Measurements from ENCODE around the gene PAM16.

PAM16 gene

GRCh38 chr16:4383591-4384444, 32.7 kb upstream of the PAM16 start:
- no peak for DNase-seq

DNA sequence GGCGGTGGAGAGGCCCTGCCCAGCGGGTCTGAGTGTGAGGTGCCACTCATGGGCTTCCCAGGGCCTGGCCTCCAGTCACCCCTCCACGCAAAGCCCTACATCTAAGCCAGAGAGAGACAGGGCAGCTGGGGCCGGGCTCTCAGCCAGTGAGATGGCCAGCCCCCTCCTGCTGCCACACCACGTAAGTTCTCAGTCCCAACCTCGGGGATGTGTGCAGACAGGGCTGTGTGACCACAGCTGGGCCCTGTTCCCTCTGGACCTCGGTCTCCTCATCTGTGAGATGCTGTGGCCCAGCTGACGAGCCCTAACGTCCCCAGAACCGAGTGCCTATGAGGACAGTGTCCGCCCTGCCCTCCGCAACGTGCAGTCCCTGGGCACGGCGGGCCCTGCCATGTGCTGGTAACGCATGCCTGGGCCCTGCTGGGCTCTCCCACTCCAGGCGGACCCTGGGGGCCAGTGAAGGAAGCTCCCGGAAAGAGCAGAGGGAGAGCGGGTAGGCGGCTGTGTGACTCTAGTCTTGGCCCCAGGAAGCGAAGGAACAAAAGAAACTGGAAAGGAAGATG, 31.8 kb upstream of the PAM16 start:
- DNase-seq, result no peak

DNA sequence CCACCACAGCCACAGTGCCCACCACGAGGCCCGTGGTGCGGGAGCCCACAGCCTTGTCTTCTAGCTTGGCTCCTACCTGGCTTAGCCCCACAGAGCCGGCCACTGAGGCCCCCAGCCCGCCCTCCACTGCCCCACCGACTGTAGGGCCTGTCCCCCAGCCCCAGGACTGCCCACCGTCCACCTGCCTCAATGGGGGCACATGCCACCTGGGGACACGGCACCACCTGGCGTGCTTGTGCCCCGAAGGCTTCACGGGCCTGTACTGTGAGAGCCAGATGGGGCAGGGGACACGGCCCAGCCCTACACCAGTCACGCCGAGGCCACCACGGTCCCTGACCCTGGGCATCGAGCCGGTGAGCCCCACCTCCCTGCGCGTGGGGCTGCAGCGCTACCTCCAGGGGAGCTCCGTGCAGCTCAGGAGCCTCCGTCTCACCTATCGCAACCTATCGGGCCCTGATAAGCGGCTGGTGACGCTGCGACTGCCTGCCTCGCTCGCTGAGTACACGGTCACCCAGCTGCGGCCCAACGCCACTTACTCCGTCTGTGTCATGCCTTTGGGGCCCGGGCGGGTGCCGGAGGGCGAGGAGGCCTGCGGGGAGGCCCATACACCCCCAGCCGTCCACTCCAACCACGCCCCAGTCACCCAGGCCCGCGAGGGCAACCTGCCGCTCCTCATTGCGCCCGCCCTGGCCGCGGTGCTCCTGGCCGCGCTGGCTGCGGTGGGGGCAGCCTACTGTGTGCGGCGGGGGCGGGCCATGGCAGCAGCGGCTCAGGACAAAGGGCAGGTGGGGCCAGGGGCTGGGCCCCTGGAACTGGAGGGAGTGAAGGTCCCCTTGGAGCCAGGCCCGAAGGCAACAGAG, 31.0 kb upstream of the PAM16 start:
- DNase-seq, result no peak

DNA sequence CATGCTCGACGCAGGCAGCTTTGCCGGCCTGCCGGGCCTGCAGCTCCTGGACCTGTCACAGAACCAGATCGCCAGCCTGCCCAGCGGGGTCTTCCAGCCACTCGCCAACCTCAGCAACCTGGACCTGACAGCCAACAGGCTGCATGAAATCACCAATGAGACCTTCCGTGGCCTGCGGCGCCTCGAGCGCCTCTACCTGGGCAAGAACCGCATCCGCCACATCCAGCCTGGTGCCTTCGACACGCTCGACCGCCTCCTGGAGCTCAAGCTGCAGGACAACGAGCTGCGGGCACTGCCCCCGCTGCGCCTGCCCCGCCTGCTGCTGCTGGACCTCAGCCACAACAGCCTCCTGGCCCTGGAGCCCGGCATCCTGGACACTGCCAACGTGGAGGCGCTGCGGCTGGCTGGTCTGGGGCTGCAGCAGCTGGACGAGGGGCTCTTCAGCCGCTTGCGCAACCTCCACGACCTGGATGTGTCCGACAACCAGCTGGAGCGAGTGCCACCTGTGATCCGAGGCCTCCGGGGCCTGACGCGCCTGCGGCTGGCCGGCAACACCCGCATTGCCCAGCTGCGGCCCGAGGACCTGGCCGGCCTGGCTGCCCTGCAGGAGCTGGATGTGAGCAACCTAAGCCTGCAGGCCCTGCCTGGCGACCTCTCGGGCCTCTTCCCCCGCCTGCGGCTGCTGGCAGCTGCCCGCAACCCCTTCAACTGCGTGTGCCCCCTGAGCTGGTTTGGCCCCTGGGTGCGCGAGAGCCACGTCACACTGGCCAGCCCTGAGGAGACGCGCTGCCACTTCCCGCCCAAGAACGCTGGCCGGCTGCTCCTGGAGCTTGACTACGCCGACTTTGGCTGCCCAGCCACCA, 30.2 kb upstream of the PAM16 start:
- no peak for DNase-seq

DNA sequence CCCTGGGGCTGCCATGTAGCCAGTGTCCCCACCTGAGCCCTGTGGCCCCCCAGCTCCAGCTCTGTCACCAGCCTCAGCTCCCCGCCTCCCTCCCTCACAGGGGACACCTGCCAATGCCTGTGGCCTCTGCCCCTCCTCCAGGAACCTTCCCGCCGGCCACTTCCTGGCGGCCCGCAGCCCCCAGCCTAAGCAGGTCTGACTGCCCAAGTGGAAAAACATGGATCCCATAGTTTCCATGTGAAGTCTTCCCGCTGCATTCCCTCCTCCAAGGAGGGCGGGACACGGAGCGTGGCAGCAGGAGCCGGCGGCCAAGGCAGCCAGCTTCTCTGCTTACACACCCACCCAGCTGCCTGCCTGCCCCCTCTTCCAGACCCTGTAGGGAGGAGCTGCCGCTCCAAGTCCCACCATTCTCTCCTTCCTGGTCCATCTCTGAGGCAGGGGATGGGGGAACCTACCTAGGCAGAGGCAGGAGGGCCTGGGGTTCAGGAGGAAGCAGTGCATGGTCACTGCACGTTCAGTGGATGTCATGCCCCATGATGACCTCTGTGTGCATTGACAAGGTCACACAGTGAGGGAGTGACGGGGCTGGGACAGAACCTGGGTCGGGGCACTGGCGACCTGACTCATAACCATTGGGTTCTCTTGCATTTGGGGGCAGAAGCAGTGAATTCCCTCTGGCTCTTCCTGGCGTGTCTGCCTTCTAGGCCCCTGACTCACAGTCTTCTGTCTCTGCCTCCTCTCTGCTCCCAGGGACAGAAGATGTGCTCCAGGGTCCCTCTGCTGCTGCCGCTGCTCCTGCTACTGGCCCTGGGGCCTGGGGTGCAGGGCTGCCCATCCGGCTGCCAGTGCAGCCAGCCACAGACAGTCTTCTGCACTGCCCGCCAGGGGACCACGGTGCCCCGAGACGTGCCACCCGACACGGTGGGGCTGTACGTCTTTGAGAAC, 29.3 kb upstream of the PAM16 start:
- DNase-seq, result no peak

DNA sequence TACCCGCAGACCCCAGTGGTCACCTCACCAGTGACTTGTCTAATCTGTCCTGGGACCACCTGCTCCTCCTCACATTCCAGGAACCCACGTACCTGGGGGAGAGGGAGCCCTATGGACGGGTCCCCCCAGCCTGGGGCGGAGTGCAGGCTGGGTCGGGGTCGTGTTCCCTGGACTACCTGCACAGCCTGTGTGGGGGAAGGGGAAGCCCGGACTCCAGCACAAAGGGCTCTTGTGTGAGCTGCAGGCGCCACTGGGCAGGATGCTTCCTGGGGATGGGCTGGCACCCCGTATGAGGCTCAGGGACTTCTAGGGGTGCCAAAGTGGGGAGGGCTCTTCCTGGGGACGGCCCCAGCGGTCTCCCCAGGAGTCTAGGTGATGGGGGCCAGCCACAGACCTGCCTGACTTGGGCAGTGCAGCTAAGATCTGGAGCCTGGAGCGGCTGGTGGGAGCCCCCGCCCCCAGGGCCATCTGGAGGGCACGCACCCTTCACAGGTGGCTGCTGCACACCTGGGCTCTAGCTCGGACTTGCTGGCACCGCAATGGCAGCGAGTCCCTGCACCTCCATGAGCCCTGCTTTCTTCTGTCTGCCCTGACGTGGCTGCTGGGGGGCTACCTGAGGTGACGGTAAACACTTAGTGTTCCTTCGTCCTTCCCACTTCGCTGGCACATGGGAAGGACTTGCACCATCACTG, 28.0 kb upstream of the PAM16 start:
- DNase-seq, result no peak

- DNase-seq, result no peak
Measured at GRCh38 chr16:4378161-4378666, 27.1 kb upstream of the PAM16 start.

DNA sequence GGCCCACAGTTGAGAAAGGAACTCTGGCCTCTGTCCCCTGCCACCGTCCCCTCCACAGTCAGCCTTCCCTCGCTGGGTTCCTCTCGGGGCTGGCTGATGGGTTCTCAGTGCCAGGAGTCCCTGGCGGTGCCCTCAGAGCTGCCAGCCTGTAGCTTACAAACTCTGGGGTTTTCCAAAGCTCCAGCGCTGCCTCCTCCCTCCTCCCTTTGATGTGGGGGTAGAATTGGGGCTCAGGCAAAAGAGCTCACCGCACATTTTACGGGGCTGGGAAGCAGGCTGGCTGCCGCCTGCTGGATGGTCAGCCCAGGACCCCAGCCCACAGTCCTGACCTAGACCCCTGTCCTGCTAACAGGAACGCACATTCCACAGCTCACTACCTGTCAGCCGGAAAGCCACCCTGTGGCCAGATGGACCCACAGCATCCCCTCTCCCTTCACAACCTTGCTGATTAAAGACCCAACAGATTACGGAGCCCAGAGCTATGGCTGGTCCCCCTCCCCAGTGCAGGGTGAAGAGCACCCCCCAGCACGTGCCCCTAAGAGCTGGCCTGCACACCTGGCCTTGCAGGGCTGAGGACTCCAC, 26.5 kb upstream of the PAM16 start:
- no peak for DNase-seq

DNA sequence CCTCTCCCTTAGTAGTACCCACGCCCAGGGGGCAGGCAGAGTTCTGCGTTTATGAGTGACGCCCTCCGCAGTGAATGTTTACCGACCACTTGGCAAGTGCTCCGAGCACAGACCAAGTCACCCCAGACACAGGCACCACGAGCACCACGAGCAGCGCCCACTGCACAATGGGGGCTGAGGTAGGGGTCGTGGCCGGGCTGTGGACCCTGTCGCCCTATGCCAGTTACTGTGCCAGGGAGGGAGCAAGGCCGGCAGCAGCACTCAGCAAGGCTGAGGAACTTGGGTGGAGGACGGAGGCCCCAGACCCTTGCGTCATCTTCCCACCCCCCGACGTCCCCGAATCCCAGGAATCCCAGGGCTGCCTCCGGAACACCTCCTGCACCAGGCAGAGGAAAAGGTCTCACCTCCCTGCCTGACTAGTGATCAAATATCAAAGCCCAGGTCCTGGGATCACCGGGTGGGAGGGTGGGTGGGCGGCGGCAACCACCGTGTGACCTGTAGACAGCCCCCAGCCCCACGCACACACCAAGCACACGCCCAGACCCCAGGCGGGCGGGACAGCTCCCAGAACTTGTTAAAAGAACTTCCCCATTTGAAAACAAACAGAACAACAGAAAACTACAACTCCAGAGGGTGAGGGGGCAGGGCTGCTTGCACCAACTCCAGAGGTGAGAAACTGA, 25.9 kb upstream of the PAM16 start:
- DNase-seq, result no peak

GRCh38 chr16:4376126-4376892, 25.2 kb upstream of the PAM16 start:
- no peak for DNase-seq

DNA sequence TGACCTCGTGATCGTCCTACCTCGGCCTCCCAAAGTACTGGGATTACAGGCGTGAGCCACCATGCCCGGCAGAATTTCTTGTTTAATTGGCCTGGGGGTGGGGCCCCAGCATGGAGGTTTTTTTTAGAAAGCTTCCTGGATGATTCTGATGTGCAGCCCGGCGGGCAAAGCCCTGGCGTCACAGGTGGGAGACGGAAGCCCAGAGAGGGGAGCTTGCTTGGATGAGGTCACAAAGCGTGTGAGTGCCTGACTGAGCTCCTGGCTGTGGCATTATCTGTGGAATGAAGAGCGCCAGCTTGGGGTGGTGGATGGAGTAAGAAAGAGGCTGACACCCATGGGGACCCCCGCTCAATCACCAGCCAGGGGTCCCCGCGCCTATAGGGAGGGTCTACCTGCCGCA, 24.6 kb upstream of the PAM16 start:
- no peak for DNase-seq

DNA sequence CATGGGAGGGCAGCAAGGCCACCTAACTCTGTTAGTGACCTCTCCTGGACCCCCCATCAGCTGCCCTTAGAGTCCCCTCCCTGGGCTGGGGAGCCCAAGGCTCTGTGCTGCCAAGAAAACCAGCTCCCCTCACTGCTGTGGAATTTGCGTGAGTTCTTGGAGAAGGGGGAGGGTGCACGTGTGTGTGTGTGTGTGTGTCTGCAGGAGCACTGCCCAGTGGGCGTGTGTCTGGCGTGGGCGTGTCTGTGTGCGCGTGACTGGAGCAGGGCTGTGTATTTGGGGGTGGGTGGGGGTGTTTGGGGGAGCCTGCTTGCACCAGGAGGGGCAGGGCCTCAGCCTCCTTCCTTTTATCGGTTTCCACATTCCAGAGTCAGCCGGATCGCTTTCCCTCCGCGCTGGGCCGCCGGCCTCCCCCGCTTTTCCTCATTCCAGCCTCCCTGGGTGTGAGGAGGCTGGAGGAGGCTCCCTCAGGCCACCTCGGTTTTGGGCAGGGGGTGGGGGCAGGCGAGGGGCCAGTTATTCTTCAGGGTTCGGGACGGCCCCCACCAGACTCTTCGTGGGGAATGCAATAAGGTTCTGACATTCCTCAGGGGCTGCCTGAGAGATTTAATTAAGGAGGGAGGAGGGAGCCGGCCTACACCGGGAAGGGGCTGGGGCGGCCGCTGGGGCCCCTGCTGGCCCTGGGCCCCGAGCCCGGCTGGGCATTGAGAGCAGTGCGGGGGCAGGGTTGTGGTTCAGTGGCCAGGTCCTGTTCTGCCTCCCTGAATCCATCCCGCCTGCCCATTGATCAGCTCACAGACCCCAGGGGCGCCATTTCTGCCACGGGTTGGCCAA, 23.0 kb upstream of the PAM16 start:
- no peak for DNase-seq

GRCh38 chr16:4373356-4373908, 22.3 kb upstream of the PAM16 start:
- no peak for DNase-seq

GRCh38 chr16:4372578-4373355, 21.6 kb upstream of the PAM16 start:
- no peak for DNase-seq

- DNase-seq, result peak; percentile 41
Measured at GRCh38 chr16:4372001-4372577, 21.0 kb upstream of the PAM16 start.

DNA sequence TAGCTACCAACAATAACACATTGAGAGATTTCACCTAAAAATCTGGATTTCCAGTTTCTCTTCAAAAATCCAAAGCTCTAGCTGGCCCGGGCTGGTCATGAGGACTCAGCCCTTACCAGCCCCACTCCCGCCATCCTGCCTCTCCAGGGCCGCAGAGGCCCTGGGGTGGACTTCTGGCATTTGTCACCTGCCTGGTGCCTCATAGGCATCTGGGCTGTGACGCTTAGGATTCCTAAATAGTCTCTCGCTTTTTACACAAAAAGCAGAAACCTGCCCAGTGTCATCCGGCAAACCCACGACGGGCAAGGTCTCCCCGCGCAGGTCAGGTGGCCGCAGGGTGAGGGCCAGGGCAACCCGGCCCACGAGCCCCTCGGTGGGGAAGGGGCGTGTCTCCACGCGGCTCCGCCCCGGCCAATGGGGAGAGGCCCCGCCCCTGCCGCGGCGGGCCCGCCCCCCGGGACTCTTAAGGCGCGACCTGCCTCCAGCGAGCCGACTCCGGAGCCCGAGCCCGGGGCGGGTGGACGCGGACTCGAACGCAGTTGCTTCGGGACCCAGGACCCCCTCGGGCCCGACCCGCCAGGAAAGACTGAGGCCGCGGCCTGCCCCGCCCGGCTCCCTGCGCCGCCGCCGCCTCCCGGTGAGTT, 20.4 kb upstream of the PAM16 start, which contains the start of gene VASN:
Gene VASN (plus strand): TSS at position 492 of the 644 bp plus-strand sequence. CDS start 9,030 bp downstream, outside the sequence.
- DNase-seq, result peak; percentile 77
